Activated CD8-positive, alpha-beta memory T cell treated with anti-CD3 and anti-CD28 coated beads, Interleukin-2, amount 50 U/mL, for 4 hours (primary cell): ENCODE measurements around the gene USP32.

Experiments
- DNase-seq: peaks from one replicate; pipeline ENCODE4 v3.0.0-alpha.2; 2020

The USP32 gene

GRCh38 chr17:60149691-60150582 is 242.0 kb downstream of the USP32 start, which contains the start of gene CA4:
CA4 (plus strand) TSS chr17:60149973; CDS start chr17:60150035, 62 bp downstream.
- no peak for DNase-seq

GRCh38 chr17:60148373-60148772 is 243.6 kb downstream of the USP32 start:
- DNase-seq, result no peak

DNA sequence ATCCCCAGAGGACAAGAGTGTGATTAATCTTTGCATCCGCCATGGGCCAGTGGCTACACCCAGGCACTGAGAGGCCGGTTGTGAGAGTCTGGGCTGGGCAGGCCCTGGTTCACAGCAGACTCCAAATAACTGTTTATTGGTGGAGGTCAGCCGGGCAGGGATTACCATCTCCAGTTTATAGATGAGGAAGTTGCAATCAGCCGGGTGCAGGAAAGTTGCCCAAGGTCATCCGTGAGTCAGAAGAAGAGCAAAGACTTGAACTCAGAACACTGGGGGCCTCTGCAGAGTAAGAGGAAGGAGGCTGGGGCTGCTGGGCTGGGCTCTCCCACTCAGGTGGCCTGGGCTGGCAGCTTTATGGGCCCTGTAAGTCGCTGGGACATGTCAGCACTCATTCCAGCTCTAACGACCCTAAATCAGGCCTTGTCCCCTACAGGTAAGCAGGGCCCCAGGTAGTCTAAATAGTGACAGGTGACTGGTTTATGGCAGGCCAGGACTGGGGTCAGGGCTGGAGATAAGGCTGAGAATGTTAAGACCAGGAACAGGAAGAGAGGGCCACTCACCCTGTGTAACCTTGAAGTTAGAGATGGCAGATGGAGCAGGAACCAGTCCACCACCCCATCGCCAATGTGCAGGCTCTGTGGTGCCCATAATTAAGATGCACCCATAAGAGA is 244.2 kb downstream of the USP32 start:
- DNase-seq, result no peak

- DNase-seq, result no peak
Observed at GRCh38 chr17:60146206-60146605, 245.7 kb downstream of the USP32 start.

DNA sequence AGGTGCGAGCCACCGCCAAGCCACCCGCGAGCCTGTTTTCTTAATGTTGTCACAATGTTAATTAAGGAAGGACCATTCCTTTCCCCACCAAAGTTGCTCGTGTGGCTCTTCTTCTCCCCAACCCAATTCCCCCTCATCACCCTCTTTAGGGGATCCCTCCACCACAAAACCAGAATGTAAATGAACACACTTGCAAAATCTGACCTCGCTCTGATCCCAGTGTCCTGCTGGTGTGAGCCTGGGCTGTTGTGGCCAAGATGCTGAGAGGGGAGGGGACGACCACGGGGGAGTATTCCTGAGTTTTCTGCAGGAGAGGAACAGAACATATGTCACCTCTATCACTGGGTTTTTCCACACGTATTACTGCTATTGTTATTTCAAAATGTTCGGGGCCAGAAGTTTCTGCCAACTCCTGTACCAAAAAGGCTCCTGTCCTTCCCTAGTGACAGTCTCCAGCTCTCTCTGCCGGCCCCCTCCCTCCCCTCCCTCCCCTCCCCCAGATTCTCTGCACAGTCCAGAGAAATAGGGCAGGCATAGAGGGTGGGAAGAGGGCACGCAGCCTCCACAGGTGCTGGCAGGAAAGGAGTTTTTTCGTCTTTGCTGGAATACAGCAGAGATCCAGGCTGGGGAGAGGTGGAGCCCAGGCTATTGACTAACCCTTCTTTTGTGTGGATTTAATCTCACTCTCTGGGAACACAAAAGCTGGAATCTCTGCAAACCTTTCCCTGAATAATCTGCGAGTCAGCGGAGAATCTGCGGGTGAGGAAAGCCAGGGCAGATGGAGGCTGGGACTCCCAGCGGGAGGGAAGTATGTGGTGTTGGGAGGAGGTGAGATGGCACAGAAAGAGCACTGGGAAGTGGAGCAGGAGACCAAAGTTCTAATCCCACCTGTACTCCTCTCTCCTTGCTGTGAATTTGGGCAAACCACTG is 246.7 kb downstream of the USP32 start:
- DNase-seq, result no peak

GRCh38 chr17:60142872-60143499 is 248.9 kb downstream of the USP32 start:
- DNase-seq, result peak; percentile 75

DNA sequence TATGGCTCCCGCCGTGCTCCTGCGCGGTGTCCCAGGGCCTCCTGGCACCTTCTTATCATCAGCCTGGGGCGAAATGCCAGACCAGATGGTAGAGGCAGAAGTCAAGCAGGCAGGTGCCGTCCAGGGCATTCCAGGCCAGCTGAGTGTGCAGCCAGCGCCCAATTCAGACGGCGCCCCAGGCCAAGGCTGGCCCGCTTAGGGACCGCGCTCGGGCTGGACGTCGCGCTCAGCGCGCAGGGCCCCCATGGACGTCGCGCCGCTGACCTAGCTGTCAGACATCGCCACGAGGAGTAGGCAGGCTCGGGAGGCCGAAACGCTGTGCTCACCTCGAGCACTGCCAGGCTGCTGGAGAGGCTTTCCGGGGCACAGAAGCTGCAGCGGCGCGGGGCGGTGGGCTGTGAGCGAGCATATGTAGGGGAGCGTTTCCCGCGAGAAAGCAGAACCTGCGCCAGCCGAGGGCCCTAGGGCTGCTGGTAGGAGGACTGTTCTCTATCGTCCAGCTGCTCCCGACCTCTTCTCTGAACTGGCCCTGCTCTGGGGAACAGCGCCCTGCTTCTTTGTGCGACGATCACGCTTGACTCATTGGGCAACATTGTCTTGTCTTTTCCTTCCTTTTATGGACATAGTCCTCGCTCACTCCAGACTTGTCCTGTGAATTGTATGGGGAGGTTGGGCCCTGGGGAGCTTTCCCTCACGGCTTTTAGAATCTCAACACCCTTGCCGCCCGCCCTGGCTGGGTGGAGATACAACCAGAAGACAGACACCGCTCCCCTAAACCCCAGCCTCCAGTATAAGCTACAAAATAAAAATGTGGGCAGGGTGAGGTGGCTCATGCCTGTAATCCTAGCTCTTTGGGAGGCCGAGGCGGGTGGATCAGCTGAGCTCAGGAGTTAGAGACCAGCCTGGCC is 250.6 kb downstream of the USP32 start:
- DNase-seq, result no peak

DNA sequence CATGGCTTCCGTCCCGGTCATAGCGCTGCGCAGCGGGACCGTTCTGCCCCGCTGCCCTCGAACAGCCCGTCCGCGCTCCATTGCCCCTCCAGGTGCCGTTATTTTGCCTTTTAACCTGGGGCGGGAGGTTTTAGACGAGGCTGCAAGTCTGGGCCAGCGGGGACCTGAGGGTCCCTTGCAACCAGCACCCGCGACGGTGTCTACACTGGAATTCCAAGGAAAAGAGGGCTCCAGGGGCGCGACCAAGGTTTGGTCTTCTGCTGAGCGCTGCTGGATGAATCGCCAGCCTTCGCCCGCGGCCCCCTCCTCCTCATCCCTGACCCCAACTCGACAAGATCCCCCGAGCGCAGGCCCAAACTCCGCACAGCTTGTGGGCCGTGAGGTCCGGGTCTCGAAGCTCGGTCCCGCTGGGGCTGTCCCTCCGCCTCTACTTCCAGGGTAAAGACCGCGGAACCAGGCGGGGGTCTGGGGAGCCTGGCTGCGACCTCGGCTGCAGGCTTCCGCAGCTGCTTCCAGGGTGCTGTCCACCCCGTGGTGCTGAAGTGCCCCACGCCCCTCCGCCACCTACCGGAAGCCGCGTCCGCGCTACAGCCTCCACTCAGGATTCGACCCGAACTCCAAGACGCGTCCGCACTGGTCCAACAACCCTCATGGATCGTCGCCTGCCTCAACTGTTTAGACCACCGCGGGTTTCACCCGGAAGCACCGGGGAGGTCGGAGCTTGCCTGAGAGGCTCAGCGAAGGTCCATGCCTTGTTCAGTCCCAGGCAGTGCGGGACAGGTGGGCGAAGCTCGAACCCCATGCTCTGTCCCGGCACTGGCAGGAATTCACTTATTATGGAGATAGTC is 252.3 kb downstream of the USP32 start:
- peak; percentile 63 for DNase-seq

DNA sequence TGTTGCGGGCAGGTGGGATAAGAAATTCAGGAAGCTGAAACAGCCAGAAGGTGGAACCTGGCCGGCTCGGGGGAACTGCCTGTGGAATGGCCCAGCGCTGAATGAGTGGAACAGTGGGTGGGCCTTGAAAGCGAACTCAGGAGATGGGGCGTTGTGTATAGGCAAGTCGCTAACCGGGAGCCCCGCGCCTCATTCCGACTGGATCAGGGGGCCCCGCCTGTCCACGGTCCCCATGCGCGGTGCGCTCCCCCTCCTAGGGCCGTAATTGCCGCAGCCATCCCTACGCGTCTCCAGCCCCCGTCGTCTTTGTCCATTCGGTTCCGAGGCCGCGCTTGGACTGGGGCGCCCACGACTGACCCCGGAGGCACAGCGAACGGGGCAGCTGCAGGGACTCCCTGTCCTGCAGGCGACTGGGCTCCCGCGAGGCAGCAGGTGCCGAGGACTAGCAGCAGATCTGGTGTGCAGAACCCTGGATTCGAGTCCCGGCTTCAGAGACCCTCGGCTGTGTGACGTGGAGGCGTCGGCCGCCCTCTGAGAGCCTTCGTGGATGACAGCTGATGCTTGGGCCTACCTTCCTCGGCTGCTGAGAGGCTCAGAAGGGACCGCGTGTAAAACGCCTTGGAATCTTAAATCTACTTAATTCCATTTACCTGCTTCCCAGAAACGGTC is 253.0 kb downstream of the USP32 start:
- DNase-seq, result no peak

GRCh38 chr17:60137731-60138130 is 254.2 kb downstream of the USP32 start:
- no peak for DNase-seq

GRCh38 chr17:60135951-60136666 is 255.8 kb downstream of the USP32 start:
- DNase-seq, result no peak

GRCh38 chr17:60135151-60135950 is 256.6 kb downstream of the USP32 start:
- DNase-seq, result peak; percentile 73

GRCh38 chr17:60134396-60135150 is 257.4 kb downstream of the USP32 start:
- DNase-seq, result peak; percentile 4

GRCh38 chr17:60130466-60130865 is 261.5 kb downstream of the USP32 start:
- DNase-seq, result no peak

- DNase-seq, result no peak
Observed at GRCh38 chr17:60129164-60129563, 262.8 kb downstream of the USP32 start.
